Brain microvascular endothelial cell (primary cell): ENCODE results near the gene VPS25.
A peak's percentile ranks its signal among the peaks of the same experiment; 100 is the strongest.
"Not testable (repeated sequence)": the region's sequence is repeated elsewhere in the genome, so short reads cannot be mapped to it uniquely, and the experiment has no call there.

Experiments used
- DNase-seq: peaks from one replicate; pipeline ENCODE4 v3.0.0-alpha.2; 2020
- H3K27ac ChIP-seq: fragments of 250-450 bp; sonication (Bioruptor Pico); 2 replicates; pipeline ENCODE4 v1.5.1; 2020; ENCODE audit warnings: mild to moderate bottlenecking, moderate library complexity
- H3K27me3 ChIP-seq: fragments of 250-450 bp; sonication (Bioruptor Pico); replicated peaks from 2 replicates; pipeline ENCODE4 v1.5.1; 2020; ENCODE audit warnings: mild to moderate bottlenecking
- H3K36me3 ChIP-seq: fragments of 250-450 bp; sonication (Bioruptor Pico); replicated peaks from 2 replicates; pipeline ENCODE4 v1.5.1; 2020; ENCODE audit warnings: mild to moderate bottlenecking
- H3K4me3 ChIP-seq: 2 replicates; pipeline ENCODE4 v1.5.1; 2011; ENCODE audit warnings: low read depth, mild to moderate bottlenecking, control low read depth, low read length, moderate library complexity
- CTCF ChIP-seq: IDR thresholded peaks from 2 replicates; pipeline ENCODE4 v1.5.1; 2011; ENCODE audit warnings: low read depth, mild to moderate bottlenecking, moderate library complexity, low read length, control low read depth, inconsistent platforms; ENCODE audit errors: missing control alignments
- in situ Hi-C: cut with HindIII; loops from 2 replicates; pipeline ENCODE4 v1.10.0; 2017; ENCODE audit warnings: low sequenced_read_pairs, low pct_ligation_motif_present

VPS25 gene

GRCh38 chr17:42773290-42774035 is at the start of gene VPS25:
Gene VPS25, plus strand, starts transcription at chr17:42773449. Its CDS starts 27 bp downstream, at chr17:42773476.
- DNase-seq = peak; percentile 68
- Histone ChIP-seq H3K36me3 (no peaks in the 10 kb centered on the region), H3K27me3 (no peaks in the 10 kb centered on the region), H3K27ac (peak within 1 kb of the TSS; percentile 58), H3K4me3 (peak within 1 kb of the TSS; percentile 94)
- in situ Hi-C loops = no loop called here
- peak; percentile 39 for TF ChIP-seq CTCF

- TF ChIP-seq CTCF = no peak
- DNase-seq = no peak
- Histone ChIP-seq H3K4me3 (no peak overlapping the region), H3K27ac (no peak overlapping the region), H3K36me3 (peaks cover 23% of the 10 kb centered on the region), H3K27me3 (no peaks in the 10 kb centered on the region)
- in situ Hi-C loops = no loop called here
These were observed 49.6 kb upstream of the VPS25 start for GRCh38 chr17:42723636-42724035.

GRCh38 chr17:42725143-42725542 is 48.1 kb upstream of the VPS25 start:
- peaks cover 17% of the 10 kb centered on the region for H3K36me3 ChIP-seq
- in situ Hi-C loops = no loop called here

GRCh38 chr17:42740699-42741098 is 32.5 kb upstream of the VPS25 start:
- Histone ChIP-seq H3K4me3 (no peak overlapping the region), H3K36me3 (no peaks in the 10 kb centered on the region), H3K27ac (no peak overlapping the region), H3K27me3 (no peaks in the 10 kb centered on the region)
- DNase-seq = no peak
- no peak for TF ChIP-seq CTCF
- in situ Hi-C loops = no loop called here

More at GRCh38 chr17:42725143-42725542, 48.1 kb upstream of the VPS25 start:
- DNase-seq = no peak
- Histone ChIP-seq H3K27me3 (no peaks in the 10 kb centered on the region), H3K4me3 (no peak overlapping the region), H3K27ac (no peak overlapping the region)
- no peak for TF ChIP-seq CTCF

GRCh38 chr17:42742916-42743315 is 30.3 kb upstream of the VPS25 start:
- H3K27me3 ChIP-seq, H3K27ac ChIP-seq, DNase-seq, H3K36me3 ChIP-seq, in situ Hi-C loops, H3K4me3 ChIP-seq: not testable (repeated sequence)

GRCh38 chr17:42743595-42744282 is 29.5 kb upstream of the VPS25 start:
- in situ Hi-C loops = no loop called here
- Histone ChIP-seq H3K27ac (peak overlapping the region; percentile 56), H3K27me3 (no peaks in the 10 kb centered on the region), H3K36me3 (no peaks in the 10 kb centered on the region), H3K4me3 (peak overlapping the region; percentile 78)
- DNase-seq = no peak
- peak; percentile 48 for TF ChIP-seq CTCF
